RWPE2 (cell line): ENCODE measurements around the gene CGNL1.

Source experiments
- ATAC-seq: fragments of 200-7000 bp; cut with Tn5 transposase; 3 replicates; pipeline ENCODE4 v1.9.1; 2021; ENCODE audit warnings: low read depth
- DNase-seq: peaks from one replicate; pipeline ENCODE4 v3.0.0-alpha.2; 2020; ENCODE audit warnings: low spot score
- H3K27ac ChIP-seq: fragments of 450-650 bp; 2 replicates; pipeline ENCODE4 v1.5.1; 2017; ENCODE audit warnings: mild to moderate bottlenecking; ENCODE audit not compliant: poor library complexity, severe bottlenecking
- H3K27me3 ChIP-seq: fragments of 250-450 bp; sonication (Bioruptor Pico); 2 replicates; pipeline ENCODE4 v1.5.1; 2021; ENCODE audit warnings: mild to moderate bottlenecking, moderate library complexity; ENCODE audit not compliant: insufficient read depth, poor library complexity, severe bottlenecking
- H3K36me3 ChIP-seq: fragments of 250-450 bp; sonication (Bioruptor Pico); 2 replicates; pipeline ENCODE4 v1.5.1; 2020; ENCODE audit warnings: low read depth, mild to moderate bottlenecking, moderate library complexity
- H3K4me1 ChIP-seq: fragments of 250-450 bp; sonication (Bioruptor Pico); 2 replicates; pipeline ENCODE4 v1.5.1; 2021; ENCODE audit warnings: mild to moderate bottlenecking, moderate library complexity; ENCODE audit not compliant: insufficient read depth, poor library complexity, severe bottlenecking
- H3K4me3 ChIP-seq: fragments of 250-450 bp; sonication (Bioruptor Pico); 2 replicates; pipeline ENCODE4 v1.5.1; 2021; ENCODE audit warnings: mild to moderate bottlenecking, moderate library complexity; ENCODE audit not compliant: severe bottlenecking
- H3K9me3 ChIP-seq: fragments of 250-450 bp; sonication (Bioruptor Pico); 2 replicates; pipeline ENCODE4 v1.5.1; 2021; ENCODE audit warnings: mild to moderate bottlenecking, moderate library complexity; ENCODE audit not compliant: severe bottlenecking
- TF ChIP-seq, protein P1 (sequence below): fragments of 450-650 bp; IDR thresholded peaks from one replicate; pipeline ENCODE4 v1.5.1; 2017; ENCODE audit warnings: mild to moderate bottlenecking, moderate library complexity; ENCODE audit not compliant: poor library complexity, severe bottlenecking

Gene CGNL1

DNA sequence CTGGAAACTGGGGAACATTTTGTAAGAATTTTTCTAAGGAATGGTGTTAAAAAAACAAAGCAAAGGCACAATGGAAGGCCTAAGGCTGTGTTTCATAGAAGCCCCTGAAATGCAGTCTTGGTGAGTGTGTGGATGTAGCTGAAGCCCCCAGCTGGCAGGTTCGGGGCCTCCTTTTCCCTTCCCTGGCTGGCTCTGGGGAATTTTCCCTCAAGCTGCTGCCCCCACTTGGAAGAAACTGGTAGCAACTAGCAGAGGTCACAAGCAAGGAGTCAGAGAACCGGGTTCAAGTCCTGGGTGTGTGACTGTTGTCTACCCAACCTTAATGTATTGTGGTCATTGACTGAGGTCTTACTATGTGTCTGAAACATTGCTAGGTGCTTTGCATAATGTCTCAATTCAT lies 130.1 kb downstream of the CGNL1 start:
- ATAC-seq (peak; percentile 1; the same call in 1 of the 3 replicates), DNase-seq (no peak)
- Histone ChIP-seq H3K9me3 (no peaks in the 10 kb centered on the region), H3K4me1 (peaks cover 29% of the 10 kb centered on the region), H3K4me3 (no peak overlapping the region), H3K36me3 (no peaks in the 10 kb centered on the region), H3K27me3 (no peaks in the 10 kb centered on the region), H3K27ac (peak overlapping the region; percentile 83)
- TF ChIP-seq, protein P1, sequence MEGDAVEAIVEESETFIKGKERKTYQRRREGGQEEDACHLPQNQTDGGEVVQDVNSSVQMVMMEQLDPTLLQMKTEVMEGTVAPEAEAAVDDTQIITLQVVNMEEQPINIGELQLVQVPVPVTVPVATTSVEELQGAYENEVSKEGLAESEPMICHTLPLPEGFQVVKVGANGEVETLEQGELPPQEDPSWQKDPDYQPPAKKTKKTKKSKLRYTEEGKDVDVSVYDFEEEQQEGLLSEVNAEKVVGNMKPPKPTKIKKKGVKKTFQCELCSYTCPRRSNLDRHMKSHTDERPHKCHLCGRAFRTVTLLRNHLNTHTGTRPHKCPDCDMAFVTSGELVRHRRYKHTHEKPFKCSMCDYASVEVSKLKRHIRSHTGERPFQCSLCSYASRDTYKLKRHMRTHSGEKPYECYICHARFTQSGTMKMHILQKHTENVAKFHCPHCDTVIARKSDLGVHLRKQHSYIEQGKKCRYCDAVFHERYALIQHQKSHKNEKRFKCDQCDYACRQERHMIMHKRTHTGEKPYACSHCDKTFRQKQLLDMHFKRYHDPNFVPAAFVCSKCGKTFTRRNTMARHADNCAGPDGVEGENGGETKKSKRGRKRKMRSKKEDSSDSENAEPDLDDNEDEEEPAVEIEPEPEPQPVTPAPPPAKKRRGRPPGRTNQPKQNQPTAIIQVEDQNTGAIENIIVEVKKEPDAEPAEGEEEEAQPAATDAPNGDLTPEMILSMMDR: peak; percentile 50

DNA sequence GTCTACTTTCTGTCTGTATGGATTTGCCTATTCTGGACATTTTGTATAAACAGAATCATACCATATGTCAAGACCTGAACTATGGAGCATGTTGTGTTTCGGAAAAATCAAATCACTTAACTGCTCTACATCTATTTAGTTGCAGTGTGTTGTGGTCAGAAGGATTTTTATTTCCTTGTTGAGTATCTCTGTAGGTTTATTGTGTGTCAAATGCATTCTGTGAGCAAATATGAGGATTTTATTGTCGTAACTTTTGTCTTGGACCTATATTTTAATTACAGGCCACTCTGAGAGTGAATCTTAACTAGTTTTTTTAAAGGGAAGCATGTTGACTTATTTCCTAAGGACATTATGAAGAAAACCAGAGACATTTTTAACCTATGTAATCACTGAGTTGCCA lies 130.8 kb downstream of the CGNL1 start:
- Histone ChIP-seq H3K27ac (peak overlapping the region; percentile 83), H3K9me3 (no peaks in the 10 kb centered on the region), H3K27me3 (no peaks in the 10 kb centered on the region), H3K36me3 (no peaks in the 10 kb centered on the region), H3K4me1 (peaks cover 29% of the 10 kb centered on the region), H3K4me3 (no peak overlapping the region)
- TF ChIP-seq, protein P1: no peak
- no peak for ATAC-seq
- DNase-seq: no peak

DNA sequence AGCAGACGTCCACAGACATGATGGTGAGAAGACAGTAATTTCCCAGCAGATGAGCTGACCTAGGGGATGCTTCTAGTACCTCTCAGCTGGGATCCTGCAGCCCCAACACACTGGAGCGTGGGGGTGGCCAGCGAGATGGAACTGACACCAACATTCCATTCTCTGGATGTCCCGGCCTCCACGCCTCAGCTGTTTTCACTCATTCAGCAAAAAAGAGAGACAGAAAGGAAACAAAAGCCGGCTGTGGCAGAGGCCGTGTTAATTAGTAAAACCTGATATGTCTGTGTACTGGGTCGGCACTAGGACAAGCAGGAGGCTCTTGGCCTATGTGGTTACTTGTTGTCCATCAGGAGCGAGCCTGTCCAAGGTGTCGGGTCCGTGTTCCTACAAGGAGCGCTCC lies 132.8 kb downstream of the CGNL1 start:
- TF ChIP-seq, protein P1: no peak
- Histone ChIP-seq H3K27me3 (no peaks in the 10 kb centered on the region), H3K9me3 (no peaks in the 10 kb centered on the region), H3K27ac (no peak overlapping the region), H3K4me1 (peaks cover 29% of the 10 kb centered on the region), H3K4me3 (no peak overlapping the region), H3K36me3 (no peaks in the 10 kb centered on the region)
- no peak for ATAC-seq
- no peak for DNase-seq

DNA sequence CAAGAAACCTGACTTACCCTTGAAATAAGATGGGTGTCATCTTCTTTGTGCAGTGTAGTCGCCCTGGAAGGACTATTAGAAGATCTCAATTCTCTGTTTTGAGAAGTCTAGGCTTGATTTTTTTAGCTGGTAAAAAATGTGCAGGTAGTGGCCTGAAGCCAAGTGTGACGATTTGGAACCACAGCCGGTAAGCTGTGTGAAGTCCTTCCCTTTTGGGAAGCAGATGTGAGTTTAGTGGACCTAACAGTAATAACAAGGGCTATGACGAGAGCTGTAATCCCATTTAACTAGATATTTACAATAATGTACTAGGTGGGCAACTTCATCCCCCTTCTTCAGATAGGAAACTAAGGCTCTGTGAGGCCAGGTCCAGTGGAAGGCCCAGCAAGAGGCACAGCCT lies 133.7 kb downstream of the CGNL1 start:
- no peak for ATAC-seq
- H3K27me3 ChIP-seq: no peaks in the 10 kb centered on the region
- DNase-seq: no peak
- no peak overlapping the region for H3K4me3 ChIP-seq
- H3K27ac ChIP-seq: no peak overlapping the region
- H3K36me3 ChIP-seq: no peaks in the 10 kb centered on the region
- TF ChIP-seq, protein P1: no peak
- H3K4me1 ChIP-seq: peaks cover 22% of the 10 kb centered on the region
- H3K9me3 ChIP-seq: no peaks in the 10 kb centered on the region

DNA sequence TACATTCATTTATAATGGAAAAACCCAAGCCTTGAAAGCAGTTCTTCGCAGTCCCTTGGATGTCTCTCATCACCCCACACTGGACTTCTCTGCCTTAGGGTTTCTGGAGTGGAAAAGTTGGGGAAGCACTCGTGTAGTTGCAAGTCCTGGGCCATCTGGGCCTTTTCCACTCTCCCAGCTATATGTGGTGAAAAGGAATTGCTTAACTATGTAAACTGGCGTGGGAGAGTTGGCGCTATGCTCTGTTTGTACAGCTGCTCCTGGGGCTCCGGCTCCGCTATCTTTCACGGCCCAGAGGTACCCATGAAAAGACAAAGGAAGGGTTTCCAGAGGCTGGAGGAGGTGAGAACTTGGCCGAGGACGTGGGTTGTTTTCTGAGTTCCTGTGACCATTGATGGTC lies 134.3 kb downstream of the CGNL1 start:
- DNase-seq (no peak), ATAC-seq (no peak)
- peaks cover 16% of the 10 kb centered on the region for H3K4me1 ChIP-seq
- H3K27me3 ChIP-seq: no peaks in the 10 kb centered on the region
- no peaks in the 10 kb centered on the region for H3K36me3 ChIP-seq
- no peaks in the 10 kb centered on the region for H3K9me3 ChIP-seq
- H3K4me3 ChIP-seq: no peak overlapping the region
- H3K27ac ChIP-seq: no peak overlapping the region
- TF ChIP-seq, protein P1: no peak
